Stromal cell of bone marrow (primary cell): Measurements from ENCODE around the gene WNT9B.
"Not testable (repeated sequence)": the region's sequence is repeated elsewhere in the genome, so short reads cannot be mapped to it uniquely, and the experiment has no call there.

ENCODE experiments used
- DNase-seq: peaks from one replicate; pipeline ENCODE4 v3.0.0-alpha.2; 2012; ENCODE audit warnings: low read depth

WNT9B gene

DNA sequence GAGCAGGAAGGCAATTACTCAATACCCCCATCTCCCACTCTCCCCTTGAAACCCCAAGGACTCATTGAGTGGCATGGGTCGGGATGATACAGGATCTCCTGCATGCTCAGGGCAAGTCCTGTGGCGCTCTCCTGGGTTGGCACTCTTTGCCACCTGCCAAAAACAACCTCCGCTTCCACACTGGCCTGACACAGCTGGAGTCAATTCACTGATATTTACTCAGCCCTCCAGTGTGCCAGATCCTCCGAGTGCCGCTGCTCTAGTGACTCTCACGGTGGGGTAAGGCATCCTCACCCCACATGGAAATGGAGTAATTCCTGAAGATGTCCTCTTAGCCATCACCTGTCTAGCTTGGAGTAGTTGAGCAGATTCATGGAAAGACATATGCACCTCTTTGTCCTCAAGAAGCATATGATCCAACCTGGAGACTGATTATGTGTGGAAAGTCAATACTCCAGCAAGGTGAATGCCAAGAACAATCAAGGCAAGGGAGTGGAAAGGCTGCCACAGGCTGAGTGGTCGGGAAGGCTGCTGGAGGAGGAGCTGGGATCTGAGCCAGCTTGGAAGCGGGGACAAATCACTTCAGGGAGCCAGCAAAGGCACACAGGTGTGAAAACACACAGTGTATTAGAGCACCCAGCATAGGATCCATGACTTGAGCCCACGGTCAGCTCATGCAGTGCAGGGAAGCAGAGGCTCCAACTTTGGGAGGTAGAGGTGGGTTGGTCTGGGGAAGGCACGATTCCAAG is 59.0 kb downstream of the WNT9B start:
- no peak for DNase-seq

DNA sequence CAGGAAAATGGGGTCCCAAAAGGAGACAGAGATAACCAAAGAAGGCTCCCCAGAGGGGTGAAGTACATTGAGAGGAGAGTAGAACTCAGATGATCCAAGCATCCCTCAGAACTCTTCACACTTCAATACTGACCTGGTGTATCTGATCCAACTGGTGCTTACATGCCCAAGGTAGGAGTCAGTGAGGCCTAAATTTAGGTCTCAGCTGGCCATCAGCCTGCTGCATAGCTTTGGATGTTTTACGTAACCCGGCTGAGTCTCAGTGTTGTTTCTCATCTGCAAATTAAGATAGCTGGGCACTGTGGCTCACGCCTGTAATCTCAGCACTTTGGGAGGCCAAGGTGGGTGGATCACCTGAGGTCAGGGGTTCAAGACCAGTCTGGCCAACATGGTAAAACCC is 59.9 kb downstream of the WNT9B start:
- DNase-seq: no peak

DNA sequence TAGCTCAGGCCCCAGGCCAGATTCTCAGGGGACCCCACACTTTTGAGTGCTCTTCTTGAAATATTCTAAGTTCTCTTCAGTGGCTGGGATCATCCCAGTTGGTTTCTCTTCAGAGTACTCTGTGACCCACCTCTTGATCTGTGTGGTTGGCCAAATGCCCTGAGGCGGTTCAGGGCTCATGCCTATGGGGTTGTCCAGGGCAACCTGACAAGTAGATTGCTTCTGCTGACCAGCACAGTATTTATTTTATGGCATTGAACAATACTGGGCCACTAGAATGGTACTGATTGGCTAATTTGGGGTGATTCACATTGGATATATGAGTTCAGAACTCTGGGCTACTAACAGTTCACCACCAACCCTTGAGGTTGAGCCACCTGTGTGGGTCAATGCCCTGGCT is 64.2 kb downstream of the WNT9B start:
- no peak for DNase-seq

DNA sequence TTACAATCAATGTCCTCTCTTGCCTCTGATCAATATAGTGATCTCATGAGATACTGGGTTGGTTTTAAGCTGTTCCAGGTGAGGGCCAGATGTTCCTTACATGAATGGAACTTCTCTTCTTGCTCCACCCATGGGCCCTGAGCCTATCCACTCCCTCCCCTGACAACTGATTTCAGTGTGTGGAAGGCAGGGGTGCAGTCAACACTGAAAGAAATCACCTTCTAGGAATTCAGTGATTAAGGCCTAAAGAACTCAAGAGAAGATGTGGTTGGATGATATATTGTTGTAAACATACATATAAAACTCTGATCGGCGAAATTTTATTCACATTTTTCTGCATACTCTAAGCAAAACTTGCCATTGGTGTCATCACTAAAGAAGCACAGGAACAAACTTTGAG is 64.8 kb downstream of the WNT9B start:
- DNase-seq: no peak

DNA sequence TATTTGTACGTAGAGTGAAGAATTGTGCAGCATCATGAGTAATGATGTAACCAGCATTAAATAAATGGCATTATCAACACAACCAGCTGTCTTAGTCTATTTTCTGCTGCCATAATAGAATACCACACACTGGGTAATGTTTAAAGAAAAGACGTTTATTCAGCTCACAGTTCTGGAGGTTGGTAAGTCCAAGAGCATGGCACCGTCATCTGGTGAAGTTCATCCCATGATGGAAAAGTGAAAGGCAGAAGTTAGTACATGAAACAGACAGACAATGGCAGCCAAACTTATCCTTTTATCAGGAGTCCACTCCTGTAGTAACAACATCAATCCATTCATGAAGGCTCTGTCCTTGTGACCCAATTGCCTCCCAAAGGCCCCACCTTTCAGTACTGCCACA is 65.2 kb downstream of the WNT9B start:
- DNase-seq: no peak

DNA sequence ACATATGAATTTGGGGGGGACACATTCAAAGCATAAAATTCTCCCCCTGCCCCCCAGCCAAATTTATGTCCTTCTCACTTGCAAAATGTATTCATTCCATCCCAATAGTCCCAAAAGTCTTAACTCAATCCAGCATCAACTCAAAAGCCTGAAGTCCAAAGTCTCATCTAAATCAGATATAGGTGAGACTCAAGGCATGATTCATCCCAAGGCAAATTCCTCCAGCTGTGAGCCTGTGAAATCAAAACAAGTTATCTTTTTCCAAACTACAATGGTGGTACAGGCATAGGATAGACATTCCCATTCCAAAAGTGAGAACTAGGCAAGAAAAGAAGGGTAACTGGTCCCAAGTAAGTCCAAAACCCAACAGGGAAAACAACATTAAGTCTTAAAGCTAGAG is 65.7 kb downstream of the WNT9B start:
- no peak for DNase-seq

DNA sequence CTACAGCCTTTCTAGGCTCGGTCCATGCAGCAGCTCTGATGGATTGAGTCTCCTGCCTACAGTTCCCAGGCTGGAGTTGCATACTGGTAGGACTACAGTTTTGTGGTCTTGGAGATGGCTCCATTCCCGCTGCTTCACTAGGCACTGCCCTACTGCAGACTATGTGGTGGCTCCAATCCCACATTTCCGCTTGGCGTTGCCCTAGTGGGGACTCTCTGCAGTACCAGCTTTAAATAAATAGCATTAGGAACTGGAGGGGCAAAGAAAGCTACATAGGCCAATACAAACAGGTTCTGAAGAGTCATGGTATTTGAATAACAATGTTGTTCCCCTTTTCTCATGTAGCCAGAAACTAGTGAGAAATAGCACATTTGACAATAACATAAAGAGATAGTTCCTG is 66.1 kb downstream of the WNT9B start:
- no peak for DNase-seq

DNA sequence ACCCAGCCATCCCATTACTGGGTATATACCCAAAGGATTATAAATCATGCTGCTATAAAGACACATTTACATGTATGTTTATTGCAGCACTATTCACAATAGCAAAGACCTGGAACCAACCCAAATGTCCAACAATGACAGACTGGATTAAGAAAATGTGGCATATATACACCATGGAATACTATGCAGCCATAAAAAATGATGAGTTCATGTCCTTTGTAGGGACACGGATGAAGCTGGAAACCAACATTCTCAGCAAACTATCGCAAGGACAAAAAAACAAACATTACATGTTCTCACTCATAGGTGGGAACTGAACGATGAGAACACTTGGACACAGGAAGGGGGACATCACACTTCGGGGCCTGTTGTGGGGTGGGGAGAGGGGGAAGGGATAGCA is 70.6 kb downstream of the WNT9B start:
- not testable (repeated sequence) for DNase-seq

DNA sequence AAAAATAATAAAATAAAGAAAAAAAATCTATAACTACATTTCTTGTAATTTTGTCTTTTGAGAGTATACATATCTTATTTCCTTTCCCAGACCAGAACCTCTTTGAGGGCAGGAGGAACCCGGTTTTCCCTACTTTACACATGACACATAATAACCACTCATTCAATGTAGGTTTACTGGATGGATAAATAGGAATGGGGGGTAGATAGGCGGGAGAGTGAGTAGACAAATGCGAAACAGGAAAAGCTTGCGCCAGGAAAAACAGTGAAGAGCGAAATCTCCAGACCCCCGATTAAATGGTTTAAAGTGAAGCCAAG is 71.1 kb downstream of the WNT9B start:
- DNase-seq: no peak

DNA sequence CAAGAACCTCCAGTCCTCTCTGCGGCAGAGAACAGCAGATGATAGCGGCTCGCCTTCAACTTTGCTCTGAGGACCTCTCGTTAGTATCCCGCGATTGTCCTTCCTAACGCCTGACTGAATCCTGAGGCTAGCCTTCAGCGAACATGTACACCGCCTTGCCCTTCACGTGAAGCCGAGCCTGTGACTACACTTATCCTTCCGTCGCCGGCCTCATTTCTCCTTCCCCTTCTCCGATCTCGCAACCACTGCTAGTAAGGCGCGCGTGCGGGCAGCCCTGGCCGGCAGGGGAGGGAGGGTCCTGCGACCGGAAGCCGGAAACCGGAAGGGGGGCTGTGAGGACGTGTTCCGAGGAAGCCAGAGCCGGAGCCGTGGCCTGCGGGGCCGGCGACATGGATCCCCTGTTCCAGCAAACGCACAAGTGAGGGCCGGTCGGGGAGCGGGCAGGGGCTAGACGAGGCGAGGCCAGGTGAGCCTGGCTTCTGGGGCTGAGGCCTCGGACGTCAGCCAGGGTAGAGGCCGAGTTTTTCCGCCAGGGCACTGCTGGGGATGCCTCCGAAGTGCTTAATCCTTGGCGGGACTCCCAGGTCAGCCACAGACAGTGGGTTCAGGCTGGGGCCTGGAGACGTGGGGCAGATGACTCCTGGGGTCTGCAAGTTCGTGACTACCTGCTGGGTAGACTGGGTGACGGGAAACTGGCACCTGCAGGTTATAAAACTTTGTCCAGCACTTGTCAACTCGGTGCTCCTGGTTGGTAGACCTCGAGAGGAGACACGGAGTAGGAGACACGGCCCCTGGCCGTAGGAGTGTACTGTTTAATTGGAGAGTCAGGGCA is 71.6 kb downstream of the WNT9B start, which contains the start of gene GOSR2:
TSS of gene GOSR2 (plus strand) at position 357 of the 832 bp plus-strand sequence. CDS start at position 390, 33 bp downstream.
- DNase-seq: peak; percentile 69

DNA sequence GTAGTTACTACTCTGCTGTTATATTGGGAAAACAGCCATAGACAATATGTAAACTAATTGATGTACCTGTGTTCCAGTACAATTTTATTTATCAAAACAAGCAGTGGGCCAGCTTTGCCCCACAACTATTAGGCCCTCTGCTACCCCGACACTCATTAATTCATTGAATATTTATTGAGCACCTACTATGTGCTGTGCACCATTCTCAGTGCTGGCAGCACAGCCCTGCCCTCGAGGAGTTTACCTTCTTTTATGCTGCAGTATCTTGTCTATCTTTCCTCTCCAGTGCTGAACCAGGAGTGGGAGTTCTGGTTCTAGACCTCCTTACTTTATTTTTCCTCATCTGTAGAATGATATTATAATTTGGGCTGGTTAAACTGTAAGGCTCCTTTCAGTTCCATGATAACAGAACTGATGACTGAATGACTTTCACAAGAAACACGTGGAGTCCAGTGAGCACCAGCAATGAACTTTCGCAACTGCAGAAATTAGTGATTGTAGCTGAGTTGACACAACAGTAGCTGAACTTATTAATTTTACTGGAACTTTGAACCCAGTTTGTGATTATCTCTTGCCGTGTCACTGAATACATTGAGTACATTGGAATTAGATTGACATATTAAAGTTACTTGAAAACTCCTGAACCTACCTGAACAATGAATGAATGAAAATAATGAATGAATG is 73.9 kb downstream of the WNT9B start:
- no peak for DNase-seq

DNA sequence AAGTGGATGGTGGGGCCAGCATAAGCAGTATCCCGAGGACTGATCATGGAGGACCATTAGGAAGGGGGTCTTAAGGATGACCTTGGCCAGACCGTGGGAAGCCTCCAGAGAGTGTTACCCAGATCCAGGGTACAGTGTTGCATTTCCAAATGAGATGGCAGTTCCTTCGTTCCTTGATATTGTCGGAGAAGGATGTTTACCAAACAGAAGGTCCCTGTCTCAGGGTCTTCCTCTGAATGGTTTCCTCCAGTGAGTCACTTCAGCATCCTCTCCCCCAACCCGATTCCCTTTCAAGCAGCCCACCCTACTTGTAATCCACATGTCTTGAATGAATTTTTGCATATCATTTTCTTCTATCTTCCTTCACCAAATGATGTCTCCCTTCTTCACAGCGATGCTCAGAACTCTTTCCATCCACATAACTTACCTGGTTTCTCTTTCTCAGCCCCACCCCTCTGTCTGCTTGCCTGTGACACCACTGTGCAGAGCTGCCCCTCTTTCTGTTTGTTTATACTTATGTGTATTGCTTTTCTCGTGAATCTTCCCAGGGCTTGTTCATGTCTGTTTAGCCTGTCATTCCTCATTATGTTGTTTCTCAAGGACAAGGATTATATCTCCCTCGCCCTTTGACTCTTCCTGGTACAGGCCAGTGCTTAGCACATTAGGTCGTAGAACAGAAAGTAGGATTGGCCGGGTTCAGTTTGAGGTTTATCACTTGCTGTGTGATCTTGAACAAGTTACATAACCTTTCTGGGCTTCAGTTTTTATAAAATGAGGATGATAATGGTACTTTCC is 77.3 kb downstream of the WNT9B start:
- no peak for DNase-seq

DNA sequence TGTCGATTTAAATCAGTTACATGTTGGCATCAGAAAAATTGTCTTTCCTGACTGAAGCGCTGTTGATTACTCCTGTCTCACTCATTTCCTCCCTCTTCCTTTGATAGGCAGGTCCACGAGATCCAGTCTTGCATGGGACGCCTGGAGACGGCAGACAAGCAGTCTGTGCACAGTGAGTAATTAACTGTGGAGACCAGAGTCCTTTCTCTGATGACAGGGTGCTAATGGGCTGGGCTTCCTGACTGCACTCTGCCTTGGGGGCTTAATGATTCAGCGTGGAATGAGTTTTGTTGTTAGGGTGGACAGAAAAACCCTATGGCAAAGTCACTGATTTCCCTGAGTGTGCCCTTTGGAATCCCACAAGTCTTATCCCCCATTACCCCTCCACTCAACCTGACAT is 78.0 kb downstream of the WNT9B start:
- DNase-seq: no peak

DNA sequence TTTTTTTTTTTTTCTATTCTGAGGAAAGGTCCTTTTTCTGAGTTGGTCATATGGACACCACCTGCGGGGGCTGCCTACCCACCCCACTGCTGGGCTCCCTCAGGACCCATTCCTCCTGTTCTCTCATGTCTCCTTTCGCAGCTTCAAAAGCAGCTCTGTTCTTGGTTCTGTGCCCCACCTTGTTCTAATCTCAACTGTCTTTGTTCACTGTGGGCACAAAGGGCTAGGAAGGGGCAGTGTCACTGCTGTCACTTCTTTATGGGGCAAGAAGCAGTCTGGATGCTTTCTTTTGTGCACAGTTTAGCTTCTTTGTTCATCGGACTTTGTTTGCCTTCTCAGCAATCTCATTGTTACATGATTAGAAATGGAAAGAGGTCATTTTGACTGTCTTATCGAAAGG is 78.7 kb downstream of the WNT9B start:
- DNase-seq: no peak

DNA sequence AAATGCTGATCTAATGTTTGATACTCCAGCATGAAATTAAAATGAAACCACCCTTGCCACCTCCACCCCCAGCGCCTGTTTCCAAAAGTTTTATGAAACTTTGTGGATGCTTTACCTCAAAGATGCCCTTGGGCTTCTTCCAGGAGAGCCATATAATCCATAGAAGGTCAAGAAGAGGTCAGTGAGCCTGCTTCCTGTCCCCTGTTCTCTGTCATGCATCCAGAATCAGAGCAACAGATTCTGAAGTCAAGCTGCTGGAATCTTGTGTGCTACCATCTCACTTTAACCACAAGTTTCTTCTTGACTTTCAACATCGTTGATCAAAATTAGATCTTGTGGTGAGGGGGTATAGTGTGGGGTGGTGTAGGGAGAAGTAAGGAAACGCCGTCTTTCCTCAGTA is 80.2 kb downstream of the WNT9B start:
- DNase-seq: no peak

DNA sequence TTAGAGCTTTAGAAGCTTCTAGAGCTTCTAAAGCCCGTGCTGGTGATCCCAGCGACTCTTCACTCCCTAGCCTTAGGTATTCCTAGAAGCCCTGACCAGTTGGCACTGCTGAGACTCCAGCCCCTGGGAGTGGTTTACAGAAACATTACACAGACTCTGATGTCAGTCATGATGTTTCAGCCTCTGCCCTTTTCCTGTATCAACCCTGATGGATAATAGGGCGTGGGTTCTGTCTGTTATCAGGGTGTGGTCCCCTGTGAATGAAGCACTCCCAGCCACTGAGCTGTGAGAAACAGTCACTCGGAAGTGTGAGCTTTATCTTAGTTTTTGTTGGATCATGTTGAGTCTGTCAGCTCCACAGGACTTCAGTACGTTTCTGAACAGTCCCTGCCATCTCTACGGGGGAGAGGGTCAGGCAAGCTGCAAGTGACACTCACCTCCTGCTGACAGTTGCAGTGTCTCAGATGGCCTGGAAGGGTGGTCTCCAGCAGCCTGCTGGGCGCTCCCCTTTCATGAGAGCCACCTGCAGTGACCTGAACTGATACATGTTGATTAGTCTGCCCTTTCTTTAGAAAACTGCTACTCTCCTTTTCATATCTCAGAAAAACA is 84.4 kb downstream of the WNT9B start:
- DNase-seq: no peak
